Measurements from ENCODE around the gene OTUD3. TPM values are rescaled to one million over a fixed set of nuclear protein-coding genes. Genes with fewer than 3 reads are reported as not detected.
A peak's percentile ranks its signal among the peaks of the same experiment; 100 is the strongest.

OTUD3 gene
- total and polyA plus RNA-seq, 9 of the 15 experiments (the other 6 are each of a cell fraction or from before 2014, with no cell fraction given): 2.0 to 16.6 (median 11.0) TPM

DNA sequence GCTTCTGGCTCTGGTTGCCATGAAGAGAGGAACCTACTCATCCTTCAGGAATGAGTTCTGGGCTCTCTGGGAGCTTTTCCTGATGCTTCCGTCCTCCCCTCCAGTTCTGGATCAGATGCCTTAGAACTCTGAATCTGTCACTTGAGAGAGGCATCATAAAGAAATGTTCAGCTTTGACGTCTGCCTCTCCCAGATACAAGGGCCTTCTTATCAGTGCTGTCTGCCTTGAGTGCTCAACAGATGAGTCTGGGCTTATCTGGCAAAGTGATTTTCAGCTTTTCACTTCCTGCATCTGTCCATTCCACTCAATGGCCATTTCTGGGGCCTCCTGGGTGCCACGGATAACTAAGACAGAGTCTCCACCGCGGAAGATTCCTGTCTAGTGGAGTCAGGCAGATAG, 12.3 kb upstream of the OTUD3 start (continued):
- TF ChIP-seq, protein P1, sequence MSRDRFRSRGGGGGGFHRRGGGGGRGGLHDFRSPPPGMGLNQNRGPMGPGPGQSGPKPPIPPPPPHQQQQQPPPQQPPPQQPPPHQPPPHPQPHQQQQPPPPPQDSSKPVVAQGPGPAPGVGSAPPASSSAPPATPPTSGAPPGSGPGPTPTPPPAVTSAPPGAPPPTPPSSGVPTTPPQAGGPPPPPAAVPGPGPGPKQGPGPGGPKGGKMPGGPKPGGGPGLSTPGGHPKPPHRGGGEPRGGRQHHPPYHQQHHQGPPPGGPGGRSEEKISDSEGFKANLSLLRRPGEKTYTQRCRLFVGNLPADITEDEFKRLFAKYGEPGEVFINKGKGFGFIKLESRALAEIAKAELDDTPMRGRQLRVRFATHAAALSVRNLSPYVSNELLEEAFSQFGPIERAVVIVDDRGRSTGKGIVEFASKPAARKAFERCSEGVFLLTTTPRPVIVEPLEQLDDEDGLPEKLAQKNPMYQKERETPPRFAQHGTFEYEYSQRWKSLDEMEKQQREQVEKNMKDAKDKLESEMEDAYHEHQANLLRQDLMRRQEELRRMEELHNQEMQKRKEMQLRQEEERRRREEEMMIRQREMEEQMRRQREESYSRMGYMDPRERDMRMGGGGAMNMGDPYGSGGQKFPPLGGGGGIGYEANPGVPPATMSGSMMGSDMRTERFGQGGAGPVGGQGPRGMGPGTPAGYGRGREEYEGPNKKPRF (IDR thresholded peaks at IDR 0.05; ENCODE audit: low read depth, low read length): no peak
- TF ChIP-seq, protein P2, sequence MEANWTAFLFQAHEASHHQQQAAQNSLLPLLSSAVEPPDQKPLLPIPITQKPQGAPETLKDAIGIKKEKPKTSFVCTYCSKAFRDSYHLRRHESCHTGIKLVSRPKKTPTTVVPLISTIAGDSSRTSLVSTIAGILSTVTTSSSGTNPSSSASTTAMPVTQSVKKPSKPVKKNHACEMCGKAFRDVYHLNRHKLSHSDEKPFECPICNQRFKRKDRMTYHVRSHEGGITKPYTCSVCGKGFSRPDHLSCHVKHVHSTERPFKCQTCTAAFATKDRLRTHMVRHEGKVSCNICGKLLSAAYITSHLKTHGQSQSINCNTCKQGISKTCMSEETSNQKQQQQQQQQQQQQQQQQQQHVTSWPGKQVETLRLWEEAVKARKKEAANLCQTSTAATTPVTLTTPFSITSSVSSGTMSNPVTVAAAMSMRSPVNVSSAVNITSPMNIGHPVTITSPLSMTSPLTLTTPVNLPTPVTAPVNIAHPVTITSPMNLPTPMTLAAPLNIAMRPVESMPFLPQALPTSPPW (CRISPR knock-in tag; IDR thresholded peaks at IDR 0.05): peak; percentile 81
- TF ChIP-seq, protein P3, sequence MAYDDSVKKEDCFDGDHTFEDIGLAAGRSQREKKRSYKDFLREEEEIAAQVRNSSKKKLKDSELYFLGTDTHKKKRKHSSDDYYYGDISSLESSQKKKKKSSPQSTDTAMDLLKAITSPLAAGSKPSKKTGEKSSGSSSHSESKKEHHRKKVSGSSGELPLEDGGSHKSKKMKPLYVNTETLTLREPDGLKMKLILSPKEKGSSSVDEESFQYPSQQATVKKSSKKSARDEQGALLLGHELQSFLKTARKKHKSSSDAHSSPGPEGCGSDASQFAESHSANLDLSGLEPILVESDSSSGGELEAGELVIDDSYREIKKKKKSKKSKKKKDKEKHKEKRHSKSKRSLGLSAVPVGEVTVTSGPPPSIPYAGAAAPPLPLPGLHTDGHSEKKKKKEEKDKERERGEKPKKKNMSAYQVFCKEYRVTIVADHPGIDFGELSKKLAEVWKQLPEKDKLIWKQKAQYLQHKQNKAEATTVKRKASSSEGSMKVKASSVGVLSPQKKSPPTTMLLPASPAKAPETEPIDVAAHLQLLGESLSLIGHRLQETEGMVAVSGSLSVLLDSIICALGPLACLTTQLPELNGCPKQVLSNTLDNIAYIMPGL (CRISPR knock-in tag; IDR thresholded peaks at IDR 0.05): no peak
- peak; percentile 93 for TF ChIP-seq SMARCE1 (IDR thresholded peaks at IDR 0.05)
- TF ChIP-seq, protein P4, sequence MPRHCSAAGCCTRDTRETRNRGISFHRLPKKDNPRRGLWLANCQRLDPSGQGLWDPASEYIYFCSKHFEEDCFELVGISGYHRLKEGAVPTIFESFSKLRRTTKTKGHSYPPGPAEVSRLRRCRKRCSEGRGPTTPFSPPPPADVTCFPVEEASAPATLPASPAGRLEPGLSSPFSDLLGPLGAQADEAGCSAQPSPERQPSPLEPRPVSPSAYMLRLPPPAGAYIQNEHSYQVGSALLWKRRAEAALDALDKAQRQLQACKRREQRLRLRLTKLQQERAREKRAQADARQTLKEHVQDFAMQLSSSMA (CRISPR knock-in tag; IDR thresholded peaks at IDR 0.05): no peak
- TF ChIP-seq SMAD4 (CRISPR knock-in tag; conservative IDR thresholded peaks at IDR 0.05): peak; percentile 99
- no peak for TF ChIP-seq SAP30 (IDR thresholded peaks at IDR 0.05; ENCODE audit: borderline replicate concordance, insufficient read depth, low read depth, low read length, poor library complexity, severe bottlenecking)
- TF ChIP-seq, protein P5, sequence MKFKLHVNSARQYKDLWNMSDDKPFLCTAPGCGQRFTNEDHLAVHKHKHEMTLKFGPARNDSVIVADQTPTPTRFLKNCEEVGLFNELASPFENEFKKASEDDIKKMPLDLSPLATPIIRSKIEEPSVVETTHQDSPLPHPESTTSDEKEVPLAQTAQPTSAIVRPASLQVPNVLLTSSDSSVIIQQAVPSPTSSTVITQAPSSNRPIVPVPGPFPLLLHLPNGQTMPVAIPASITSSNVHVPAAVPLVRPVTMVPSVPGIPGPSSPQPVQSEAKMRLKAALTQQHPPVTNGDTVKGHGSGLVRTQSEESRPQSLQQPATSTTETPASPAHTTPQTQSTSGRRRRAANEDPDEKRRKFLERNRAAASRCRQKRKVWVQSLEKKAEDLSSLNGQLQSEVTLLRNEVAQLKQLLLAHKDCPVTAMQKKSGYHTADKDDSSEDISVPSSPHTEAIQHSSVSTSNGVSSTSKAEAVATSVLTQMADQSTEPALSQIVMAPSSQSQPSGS (CRISPR knock-in tag; IDR thresholded peaks at IDR 0.05): no peak
- TF ChIP-seq RNF2 (IDR thresholded peaks at IDR 0.05): peak; percentile 75
- TF ChIP-seq ATF7 (IDR thresholded peaks at IDR 0.05): 0 out of 2 replicates have a peak, but pooled peaks have one; percentile 69
- no peak for TF ChIP-seq ZNF707 (CRISPR knock-in tag; conservative IDR thresholded peaks at IDR 0.05)
- no peak for TF ChIP-seq ZFPM2 (CRISPR knock-in tag; IDR thresholded peaks at IDR 0.05)
- TF ChIP-seq TFAM (CRISPR knock-in tag; conservative IDR thresholded peaks at IDR 0.05): no peak
- no peak for TF ChIP-seq ZNF431 (CRISPR knock-in tag; IDR thresholded peaks at IDR 0.05)
- TF ChIP-seq HNRNPUL1 (IDR thresholded peaks at IDR 0.05; ENCODE audit: low read length): no peak
- peak; percentile 92; the same call in 1 of the 2 replicates for TF ChIP-seq ERF (CRISPR knock-in tag; IDR thresholded peaks at IDR 0.05)
- TF ChIP-seq NR4A1 (CRISPR knock-in tag; IDR thresholded peaks at IDR 0.05): no peak
- TF ChIP-seq NR4A1 (tag; IDR thresholded peaks at IDR 0.05): peak; percentile 90
- TF ChIP-seq MTA1 (IDR thresholded peaks at IDR 0.05; ENCODE audit: borderline replicate concordance): peak; percentile 88
- TF ChIP-seq, protein P6, sequence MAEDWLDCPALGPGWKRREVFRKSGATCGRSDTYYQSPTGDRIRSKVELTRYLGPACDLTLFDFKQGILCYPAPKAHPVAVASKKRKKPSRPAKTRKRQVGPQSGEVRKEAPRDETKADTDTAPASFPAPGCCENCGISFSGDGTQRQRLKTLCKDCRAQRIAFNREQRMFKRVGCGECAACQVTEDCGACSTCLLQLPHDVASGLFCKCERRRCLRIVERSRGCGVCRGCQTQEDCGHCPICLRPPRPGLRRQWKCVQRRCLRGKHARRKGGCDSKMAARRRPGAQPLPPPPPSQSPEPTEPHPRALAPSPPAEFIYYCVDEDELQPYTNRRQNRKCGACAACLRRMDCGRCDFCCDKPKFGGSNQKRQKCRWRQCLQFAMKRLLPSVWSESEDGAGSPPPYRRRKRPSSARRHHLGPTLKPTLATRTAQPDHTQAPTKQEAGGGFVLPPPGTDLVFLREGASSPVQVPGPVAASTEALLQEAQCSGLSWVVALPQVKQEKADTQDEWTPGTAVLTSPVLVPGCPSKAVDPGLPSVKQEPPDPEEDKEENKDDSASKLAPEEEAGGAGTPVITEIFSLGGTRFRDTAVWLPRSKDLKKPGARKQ (CRISPR knock-in tag; IDR thresholded peaks at IDR 0.05): no peak
- no peak for TF ChIP-seq KLF10 (CRISPR knock-in tag; IDR thresholded peaks at IDR 0.05)
